Thymus (tissue), 11 donors: ENCODE measurements around the gene LAX1. TPM values are rescaled to one million over a fixed set of nuclear protein-coding genes. Genes with fewer than 3 reads are reported as not detected.
"Not testable (repeated sequence)": the region's sequence is repeated elsewhere in the genome, so short reads cannot be mapped to it uniquely, and the experiment has no call there.

ENCODE experiments used
- DNase-seq, 9 donors: peaks; one replicate each; pipeline ENCODE4 v3.0.0-alpha.2; 2013; ENCODE audit warnings: low spot score in 9 of 9, low read depth in 6 of 9, missing footprints in 1 of 9
- H3K27ac ChIP-seq, 2 donors: one replicate each; pipeline ENCODE4 v1.5.1; 2013; ENCODE audit warnings: control low read depth in 1 of 2, low read depth in 1 of 2, low read length in 1 of 2, mild to moderate bottlenecking in 1 of 2, moderate library complexity in 1 of 2
- H3K27me3 ChIP-seq, 2 donors: one replicate each; pipeline ENCODE4 v1.5.1; 2013; ENCODE audit warnings: low read length in 1 of 2; ENCODE audit not compliant: control insufficient read depth in 2 of 2, insufficient read depth in 1 of 2
- H3K36me3 ChIP-seq, 2 donors: one replicate each; pipeline ENCODE4 v1.5.1; 2013; ENCODE audit warnings: low read length in 1 of 2, mild to moderate bottlenecking in 1 of 2, moderate library complexity in 1 of 2; ENCODE audit not compliant: control insufficient read depth in 2 of 2, insufficient read depth in 2 of 2
- H3K4me1 ChIP-seq, 2 donors: one replicate each; pipeline ENCODE4 v1.5.1; 2013; ENCODE audit warnings: low read length in 2 of 2; ENCODE audit not compliant: control insufficient read depth in 2 of 2, insufficient read depth in 2 of 2
- H3K4me3 ChIP-seq, 2 donors: one replicate each; pipeline ENCODE4 v1.5.1; 2013; ENCODE audit warnings: low read length in 2 of 2, control low read depth in 1 of 2, mild to moderate bottlenecking in 1 of 2
- H3K9me3 ChIP-seq, 2 donors: one replicate each; pipeline ENCODE4 v1.5.1; 2013; ENCODE audit warnings: low read length in 1 of 2, mild to moderate bottlenecking in 1 of 2; ENCODE audit not compliant: control insufficient read depth in 2 of 2, insufficient read depth in 1 of 2
- WGBS: extraction: QIAGEN DNeasy Blood & Tissue Kit; methylation state at CpG from one replicate; pipeline ENCODE4 v1.1.7; 2013; 5-methylcytosine and 5-hydroxymethylcytosine counted together
- polyA plus RNA-seq: library from polyadenylated mRNA; stranded (reverse); fragments of 200-250 nt; gene quantifications from one replicate; pipeline ENCODE4 v1.2.3, GENCODE V29; 2013
- total RNA-seq: library from RNA; stranded (reverse); fragments of 120-200 nt; gene quantifications from one replicate; pipeline ENCODE4 v1.2.4, GENCODE V29; 2013
- donor health status: healthy.

The LAX1 gene
- total and polyA plus RNA-seq, 2 donors: 5.1 to 12.5 TPM

DNA sequence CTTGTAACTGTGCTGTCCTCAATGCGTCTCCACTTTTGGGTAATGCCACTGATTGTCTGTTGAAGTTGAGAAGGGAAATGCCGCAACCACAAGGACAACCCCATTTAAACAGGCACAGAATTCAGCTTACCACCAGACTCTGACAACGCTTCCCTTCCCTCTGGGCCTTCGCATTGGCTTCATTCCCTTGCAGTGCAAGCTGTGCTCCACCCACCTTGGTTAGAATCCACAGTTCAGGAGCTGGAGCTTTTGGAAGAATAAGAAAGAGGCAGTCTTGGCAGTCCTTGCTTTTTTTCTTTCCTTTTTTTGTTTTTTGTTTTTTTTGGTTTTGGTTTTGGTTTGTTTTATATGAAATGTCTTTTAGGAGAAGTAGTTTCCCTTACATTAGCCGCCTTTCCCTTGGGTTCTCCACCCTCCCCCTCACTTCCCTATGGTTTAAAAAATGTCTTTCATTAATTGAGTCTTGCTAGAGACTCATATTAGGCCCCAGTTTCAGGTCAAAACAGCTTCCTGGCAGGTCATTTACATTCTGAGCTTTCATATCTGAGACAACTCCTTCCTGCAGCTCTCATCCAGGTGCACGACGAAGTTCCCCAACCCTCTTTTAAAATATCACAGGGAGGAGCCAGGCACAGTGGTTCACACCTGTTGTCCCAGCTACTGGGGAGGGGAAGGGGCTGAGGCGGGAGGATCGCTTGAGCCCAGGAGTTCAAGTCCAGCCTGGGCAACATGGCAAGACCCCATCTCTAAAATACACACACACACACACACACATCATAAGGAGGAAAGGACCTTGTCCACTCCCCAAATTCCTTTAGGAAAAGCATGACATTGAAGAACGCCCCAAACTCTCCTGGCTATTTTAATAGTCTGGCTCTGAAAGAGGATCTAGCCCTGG lies 20.7 kb upstream of the LAX1 start:
- Histone ChIP-seq H3K9me3 (no peaks in the 10 kb centered on the region), H3K4me1 (peaks cover 5 to 11% of the 10 kb centered on the region in 2 donors), H3K36me3 (peaks cover 11 to 15% of the 10 kb centered on the region in 2 donors), H3K27ac (peak overlapping the region; percentile 46 to 50), H3K4me3 (no peak overlapping the region), H3K27me3 (no peaks in the 10 kb centered on the region)
- peak in 3 of 9 donors; percentile 17 to 50 (median 19) for DNase-seq
- 67% methylated on average over 10 of the region's 10 CpGs for WGBS

DNA sequence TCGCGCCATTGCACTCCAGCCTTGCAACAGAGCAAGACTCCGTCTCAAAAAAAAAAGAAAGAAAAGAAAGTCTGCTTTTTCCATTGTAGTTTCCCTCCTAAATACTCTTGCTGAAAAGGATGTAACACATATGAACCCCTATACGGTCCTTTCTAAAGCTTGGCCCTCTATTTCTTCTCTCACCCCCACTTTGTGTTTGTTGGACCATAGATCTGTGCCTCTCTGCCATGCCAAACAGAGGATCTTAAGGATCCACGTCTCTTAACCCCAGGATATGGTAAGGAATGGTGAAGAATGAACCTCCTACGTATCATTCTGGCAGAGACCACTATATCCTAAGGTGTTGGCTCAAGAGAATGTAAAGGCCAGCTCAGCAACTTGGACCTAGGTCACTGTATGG lies 18.7 kb upstream of the LAX1 start:
- no peak overlapping the region for H3K27ac ChIP-seq
- no peaks in the 10 kb centered on the region for H3K9me3 ChIP-seq
- 97% methylated on average over 6 of the region's 6 CpGs for WGBS
- H3K36me3 ChIP-seq: no peaks in the 10 kb centered on the region
- no peaks in the 10 kb centered on the region for H3K27me3 ChIP-seq
- no peak overlapping the region for H3K4me3 ChIP-seq
- peaks cover 5 to 11% of the 10 kb centered on the region in 2 donors for H3K4me1 ChIP-seq
- no peak for DNase-seq

- Histone ChIP-seq H3K4me3 (no peak overlapping the region), H3K4me1 (peaks cover 0 to 11% of the 10 kb centered on the region in 2 donors), H3K9me3 (no peaks in the 10 kb centered on the region), H3K27me3 (no peaks in the 10 kb centered on the region), H3K36me3 (no peaks in the 10 kb centered on the region), H3K27ac (peak overlapping the region in 1 of 2 donors; percentile 77)
- 93% methylated on average over 3 of the region's 3 CpGs for WGBS
- DNase-seq: no peak
Observed at GRCh38 chr1:203751051-203751450, 13.9 kb upstream of the LAX1 start.

DNA sequence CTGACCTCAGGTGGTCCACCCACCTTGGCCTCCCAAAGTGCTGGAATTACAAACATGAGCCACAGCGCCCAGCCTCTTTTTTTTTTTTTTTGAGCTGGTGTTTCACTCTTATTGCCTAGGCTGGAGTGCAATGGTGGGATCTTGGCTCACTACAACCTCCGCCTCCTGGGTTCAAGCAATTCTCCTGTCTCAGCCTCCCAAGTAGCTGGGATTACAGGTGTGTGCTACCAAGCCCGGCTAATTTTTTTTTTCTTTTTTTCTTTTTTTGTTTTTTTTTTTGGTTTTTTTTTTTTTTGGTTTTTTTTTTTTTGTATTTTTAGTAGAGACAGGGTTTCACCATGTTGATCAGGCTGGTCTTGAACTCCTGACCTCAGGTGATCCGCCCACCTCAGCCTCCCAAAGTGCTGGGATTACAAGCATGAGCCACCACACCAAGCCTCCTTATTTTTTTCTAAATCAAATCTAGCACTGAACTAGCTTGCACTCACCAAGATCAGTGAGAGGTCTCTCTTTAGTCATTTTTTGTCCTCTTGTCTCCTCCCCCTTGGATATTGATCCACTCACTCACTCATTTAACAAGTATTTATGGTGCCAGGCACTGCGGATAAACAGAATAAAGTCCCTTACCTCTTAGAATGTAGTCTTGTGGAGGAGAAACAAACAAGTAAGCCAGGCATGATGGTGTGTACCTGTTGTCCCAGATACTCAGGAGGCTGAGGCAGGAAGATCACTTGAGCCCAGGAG lies 13.2 kb upstream of the LAX1 start:
- 89% methylated on average over 5 of the region's 5 CpGs for WGBS
- not testable (repeated sequence) for DNase-seq, H3K27ac ChIP-seq, H3K4me3 ChIP-seq, H3K9me3 ChIP-seq, H3K36me3 ChIP-seq, H3K27me3 ChIP-seq
- H3K4me1 ChIP-seq: peaks cover 0 to 11% of the 10 kb centered on the region in 2 donors

- Histone ChIP-seq H3K36me3 (no peaks in the 10 kb centered on the region), H3K27ac (peak overlapping the region; percentile 65 to 74), H3K9me3 (no peaks in the 10 kb centered on the region), H3K27me3 (no peaks in the 10 kb centered on the region), H3K4me1 (peaks cover 0 to 11% of the 10 kb centered on the region in 2 donors), H3K4me3 (no peak overlapping the region)
- DNase-seq: peak in 1 of 9 donors; percentile 55
- WGBS: 71% methylated on average over 4 of the region's 4 CpGs
Observed at GRCh38 chr1:203754455-203754864, 10.5 kb upstream of the LAX1 start.

- WGBS: 95% methylated on average over 4 of the region's 4 CpGs
- H3K9me3 ChIP-seq: no peaks in the 10 kb centered on the region
- no peaks in the 10 kb centered on the region for H3K36me3 ChIP-seq
- no peak overlapping the region for H3K4me3 ChIP-seq
- no peak overlapping the region for H3K27ac ChIP-seq
- DNase-seq: no peak
- no peaks in the 10 kb centered on the region for H3K27me3 ChIP-seq
- H3K4me1 ChIP-seq: peaks cover 0 to 11% of the 10 kb centered on the region in 2 donors
Observed at GRCh38 chr1:203756036-203756435, 8.9 kb upstream of the LAX1 start.

- not testable (repeated sequence) for H3K27ac ChIP-seq, H3K27me3 ChIP-seq, H3K36me3 ChIP-seq, H3K4me3 ChIP-seq, DNase-seq, H3K9me3 ChIP-seq
- H3K4me1 ChIP-seq: peaks cover 6 to 21% of the 10 kb centered on the region in 2 donors
- 96% methylated on average over 2 of the region's 2 CpGs for WGBS
Observed at GRCh38 chr1:203758749-203759148, 6.2 kb upstream of the LAX1 start.

DNA sequence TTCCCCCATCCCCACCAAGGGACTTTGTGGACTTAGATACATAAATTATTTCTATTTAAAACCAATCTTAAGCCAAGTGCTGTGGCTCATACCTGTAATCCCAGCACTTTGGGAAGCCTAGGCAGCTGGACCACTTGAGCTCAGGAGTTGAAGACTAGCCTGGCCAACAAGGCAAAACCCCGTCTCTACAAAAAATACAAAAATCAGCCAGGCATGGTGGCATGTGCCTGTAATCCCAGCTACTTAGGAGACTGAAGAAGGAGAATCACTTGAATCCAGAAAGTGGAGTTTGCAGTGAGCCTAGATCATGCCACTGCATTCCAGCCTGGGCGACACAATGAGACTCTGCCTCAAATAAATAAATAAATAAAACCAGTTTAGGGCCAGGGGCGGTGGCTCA lies 4.5 kb upstream of the LAX1 start:
- WGBS: 97% methylated on average over 3 of the region's 3 CpGs
- no peaks in the 10 kb centered on the region for H3K36me3 ChIP-seq
- H3K27ac ChIP-seq: no peak overlapping the region
- no peaks in the 10 kb centered on the region for H3K27me3 ChIP-seq
- peaks cover 0 to 2% of the 10 kb centered on the region in 2 donors for H3K9me3 ChIP-seq
- H3K4me3 ChIP-seq: no peak overlapping the region
- DNase-seq: no peak
- H3K4me1 ChIP-seq: peaks cover 18 to 24% of the 10 kb centered on the region in 2 donors

DNA sequence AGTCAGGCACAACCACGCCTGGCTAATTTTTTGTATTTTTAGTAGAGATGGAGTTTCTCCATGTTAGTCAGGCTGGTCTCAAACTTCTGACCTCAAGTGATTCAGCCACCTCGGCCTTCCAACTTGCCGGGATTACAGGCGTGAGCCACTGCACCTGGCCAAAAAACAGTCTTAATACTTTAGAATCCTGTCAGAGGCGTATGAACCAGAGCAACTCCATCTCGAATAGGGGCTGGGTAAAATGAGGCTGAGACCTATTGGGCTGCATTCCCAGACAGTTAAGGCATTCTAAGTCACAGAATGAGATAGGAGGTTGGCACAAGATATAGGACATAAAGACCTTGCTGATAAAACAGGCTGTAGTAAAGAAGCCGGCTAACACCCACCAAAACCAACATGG lies 3.0 kb upstream of the LAX1 start:
- 99% methylated on average over 7 of the region's 7 CpGs for WGBS

More for the DNA sequence above, 3.0 kb upstream of the LAX1 start:
- H3K4me1 ChIP-seq: peaks cover 21 to 29% of the 10 kb centered on the region in 2 donors
- DNase-seq, H3K36me3 ChIP-seq, H3K9me3 ChIP-seq, H3K27ac ChIP-seq, H3K27me3 ChIP-seq, H3K4me3 ChIP-seq: not testable (repeated sequence)
